IMR-90 (cell line): ENCODE measurements around the gene ATP5ME. TPM values are rescaled to one million over a fixed set of nuclear protein-coding genes. Genes with fewer than 3 reads are reported as not detected.
A peak's percentile ranks its signal among the peaks of the same experiment; 100 is the strongest.

Source experiments
- ATAC-seq: fragments of 200-7000 bp; cut with Tn5 transposase; 2 replicates; pipeline ENCODE4 v1.9.1; 2020; ENCODE audit warnings: low read depth, mild to moderate bottlenecking, moderate library complexity
- BruUV-seq: library from RNA; stranded (reverse); fragments of 400-500 nt; replicated peaks from 2 replicates; lab custom pipeline; 2021; lab: Mats Ljungman, UMichigan
- CTCF ChIA-PET: fragments of 300-600 bp; formaldehyde crosslinking; extraction: SDS; loops from one replicate; lab custom pipeline; 2021; ENCODE audit warnings: antibody characterized with exemption; lab: Yijun Ruan, JAX
- POLR2A ChIA-PET: fragments of 300-600 bp; sonication (Branson Sonifier 250); formaldehyde crosslinking; loops from one replicate; lab custom pipeline; 2022; ENCODE audit warnings: antibody characterized with exemption; ENCODE audit not compliant: unreplicated experiment; lab: Charles Lee
- DNase-seq: peaks from one replicate; pipeline ENCODE4 v3.0.0; 2013
- H2AFZ ChIP-seq: replicated peaks from 2 replicates; pipeline ENCODE3; 2013; ENCODE audit warnings: low read length, mild to moderate bottlenecking; ENCODE audit not compliant: poor library complexity
- H2AK5ac ChIP-seq: 2 replicates; pipeline ENCODE4 v1.6.1; 2013; ENCODE audit warnings: low read depth, low read length, inconsistent platforms
- H2AK9ac ChIP-seq: replicated peaks from 2 replicates; pipeline ENCODE3; 2013; ENCODE audit warnings: mild to moderate bottlenecking, low read depth, low read length, moderate library complexity; ENCODE audit not compliant: poor library complexity
- H2BK120ac ChIP-seq: 2 replicates; pipeline ENCODE4 v1.6.1; 2013; ENCODE audit warnings: low read depth, low read length, inconsistent platforms
- H2BK15ac ChIP-seq: 3 replicates; pipeline ENCODE4 v1.6.1; 2013; ENCODE audit warnings: low read depth, low read length, inconsistent platforms
- H2BK20ac ChIP-seq: 2 replicates; pipeline ENCODE4 v1.6.1; 2013; ENCODE audit warnings: low read depth, mild to moderate bottlenecking, inconsistent platforms, low read length, moderate library complexity
- H2BK5ac ChIP-seq: 2 replicates; pipeline ENCODE4 v1.6.1; 2013; ENCODE audit warnings: mild to moderate bottlenecking, low read depth, low read length, inconsistent platforms; ENCODE audit not compliant: poor library complexity, severe bottlenecking
- H3K14ac ChIP-seq: replicated peaks from 2 replicates; pipeline ENCODE4 v1.6.1; 2013; ENCODE audit warnings: low read depth, low read length, inconsistent platforms
- H3K18ac ChIP-seq: 2 replicates; pipeline ENCODE4 v1.6.1; 2013; ENCODE audit warnings: low read depth, low read length, control low read depth
- H3K23ac ChIP-seq: 2 replicates; pipeline ENCODE4 v1.6.1; 2013; ENCODE audit warnings: low read depth, low read length, inconsistent platforms
- H3K27ac ChIP-seq: 2 replicates; pipeline ENCODE4 v1.5.1; 2013; ENCODE audit warnings: mild to moderate bottlenecking, control low read depth, low read length; ENCODE audit not compliant: insufficient read depth
- H3K27me3 ChIP-seq: 2 replicates; pipeline ENCODE4 v1.6.1; 2013; ENCODE audit warnings: low read length; ENCODE audit not compliant: control insufficient read depth, insufficient read depth
- H3K36me3 ChIP-seq: 2 replicates; pipeline ENCODE4 v1.6.1; 2013; ENCODE audit warnings: low read length, mixed read lengths; ENCODE audit not compliant: control insufficient read depth, insufficient read depth
- H3K4ac ChIP-seq: 2 replicates; pipeline ENCODE4 v1.6.1; 2013; ENCODE audit warnings: low read depth, low read length, inconsistent platforms
- H3K4me1 ChIP-seq: 2 replicates; pipeline ENCODE4 v1.6.1; 2013; ENCODE audit warnings: low read length, mixed read lengths; ENCODE audit not compliant: control insufficient read depth, insufficient read depth
- H3K4me2 ChIP-seq: 2 replicates; pipeline ENCODE4 v1.6.1; 2013; ENCODE audit warnings: low read depth, mild to moderate bottlenecking, control low read depth, low read length, moderate library complexity
- H3K4me3 ChIP-seq: 2 replicates; pipeline ENCODE4 v1.5.1; 2013; ENCODE audit warnings: low read depth, mild to moderate bottlenecking, control low read depth, low read length, moderate library complexity; ENCODE audit not compliant: insufficient read depth
- H3K56ac ChIP-seq: 2 replicates; pipeline ENCODE4 v1.6.1; 2013; ENCODE audit warnings: low read length, inconsistent platforms; ENCODE audit not compliant: insufficient read depth; ENCODE audit errors: extremely low read depth
- H3K79me1 ChIP-seq, 2 experiments: 2 replicates each; pipeline ENCODE4 v1.6.1; 2013; ENCODE audit warnings: low read length in 2 of 2, inconsistent platforms in 1 of 2, low read depth in 1 of 2
- H3K9ac ChIP-seq: 2 replicates; pipeline ENCODE4 v1.6.1; 2013; ENCODE audit warnings: low read depth, low read length, control low read depth
- H3K9me1 ChIP-seq: 2 replicates; pipeline ENCODE4 v1.6.1; 2013; ENCODE audit warnings: low read length, inconsistent platforms; ENCODE audit not compliant: insufficient read depth
- H3K9me3 ChIP-seq: 2 replicates; pipeline ENCODE4 v1.6.1; 2013; ENCODE audit warnings: low read length; ENCODE audit not compliant: control insufficient read depth, insufficient read depth
- H4K20me1 ChIP-seq: 2 replicates; pipeline ENCODE4 v1.6.1; 2013; ENCODE audit warnings: low read length, inconsistent platforms; ENCODE audit not compliant: insufficient read depth
- H4K5ac ChIP-seq: 2 replicates; pipeline ENCODE4 v1.6.1; 2013; ENCODE audit warnings: mild to moderate bottlenecking, low read depth, low read length, control low read depth
- H4K8ac ChIP-seq, 2 experiments: 2 replicates each; pipeline ENCODE4 v1.6.1; 2013; ENCODE audit warnings: low read depth in 2 of 2, low read length in 2 of 2, control low read depth in 1 of 2, inconsistent platforms in 1 of 2
- H4K91ac ChIP-seq: 2 replicates; pipeline ENCODE4 v1.6.1; 2013; ENCODE audit warnings: low read depth, low read length, inconsistent platforms; ENCODE audit not compliant: insufficient read depth
- WGBS, 2 experiments: methylation state at CpG; one replicate each; pipeline versions ENCODE4 v1.1.5 to v1.1.7; 2013; ENCODE audit warnings: missing lambda C conversion rate in 2 of 2; ENCODE audit not compliant: insufficient read length in 1 of 2; ENCODE audit errors: extremely low coverage in 2 of 2; 5-methylcytosine and 5-hydroxymethylcytosine counted together
- dilution Hi-C: fragments of 300-500 bp; cut with HindIII; formaldehyde crosslinking; loops from one replicate; pipeline ENCODE4 v1.14.3; 2018; ENCODE audit warnings: low sequenced_read_pairs; ENCODE audit not compliant: unreplicated experiment
- in situ Hi-C: fragments of 300-500 bp; cut with MboI; formaldehyde crosslinking; loops from 3 replicates; pipeline ENCODE4 v1.14.3; 2019; ENCODE audit warnings: low sequenced_read_pairs, inconsistent platforms, mixed read lengths
- intact Hi-C: fragments of 100-400 bp; cut with micrococcal nuclease; formaldehyde crosslinking; loops from 2 replicates; pipeline ENCODE4 v1.10.0; 2022
- polyA plus RNA-seq, 3 experiments: library from polyadenylated mRNA; depleted of rRNA; stranded (reverse); fragments of >200 nt; gene quantifications; 2 replicates each; pipeline ENCODE4 v1.2.3, GENCODE V29; 2012; ENCODE audit warnings: low replicate concordance in 1 of 3
- total RNA-seq: library from RNA; depleted of rRNA; stranded (reverse); fragments of >200 nt; gene quantifications from 2 replicates; pipeline ENCODE4 v1.2.3, GENCODE V29; 2012
- TF ChIP-seq, protein P1 (sequence below): fragments of 150-350 bp; IDR thresholded peaks from 2 replicates; pipeline ENCODE4 v1.6.1; 2016; ENCODE audit warnings: low read depth, mild to moderate bottlenecking, low read length, moderate library complexity, borderline replicate concordance

The ATP5ME gene
- total and polyA plus RNA-seq, 2 of the 4 experiments (the other 2 are of a cell fraction) = 39.3 to 603 TPM

DNA sequence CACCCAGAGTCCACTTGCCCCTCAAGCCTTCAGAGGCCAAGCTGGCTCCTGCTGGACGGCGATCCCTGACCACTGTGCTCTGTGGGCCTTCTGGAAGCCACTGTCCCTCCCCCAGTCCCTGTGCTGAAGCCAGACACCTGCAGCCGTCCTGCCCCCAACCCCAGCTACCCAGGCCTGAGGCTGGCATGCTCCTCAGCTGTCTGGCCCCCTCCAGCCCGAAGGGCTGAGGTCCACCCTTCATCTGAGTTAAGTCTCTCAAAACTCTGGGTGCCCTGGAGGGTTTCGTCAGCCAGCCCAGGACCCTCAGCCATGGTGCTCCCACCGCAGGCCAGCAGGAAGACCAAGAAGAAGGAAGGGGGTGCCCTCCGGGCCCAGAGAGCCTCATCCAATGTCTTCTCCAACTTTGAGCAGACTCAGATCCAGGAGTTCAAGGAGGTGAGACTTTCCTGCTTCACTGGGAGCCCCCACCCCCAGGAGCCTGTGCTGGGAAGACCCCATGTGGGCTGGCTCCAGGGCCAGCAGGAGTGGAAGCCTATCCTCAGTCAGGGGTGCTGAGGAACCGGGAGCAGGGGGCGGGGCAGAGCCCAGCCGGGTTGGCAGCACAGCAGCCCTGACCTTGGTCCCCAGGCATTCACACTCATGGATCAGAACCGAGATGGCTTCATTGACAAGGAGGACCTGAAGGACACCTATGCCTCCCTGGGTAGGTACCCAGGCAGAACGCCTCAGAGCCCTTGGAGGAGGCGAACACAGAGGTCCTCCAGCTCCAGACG lies 4.4 kb upstream of the ATP5ME start:
- TF ChIP-seq, protein P1, sequence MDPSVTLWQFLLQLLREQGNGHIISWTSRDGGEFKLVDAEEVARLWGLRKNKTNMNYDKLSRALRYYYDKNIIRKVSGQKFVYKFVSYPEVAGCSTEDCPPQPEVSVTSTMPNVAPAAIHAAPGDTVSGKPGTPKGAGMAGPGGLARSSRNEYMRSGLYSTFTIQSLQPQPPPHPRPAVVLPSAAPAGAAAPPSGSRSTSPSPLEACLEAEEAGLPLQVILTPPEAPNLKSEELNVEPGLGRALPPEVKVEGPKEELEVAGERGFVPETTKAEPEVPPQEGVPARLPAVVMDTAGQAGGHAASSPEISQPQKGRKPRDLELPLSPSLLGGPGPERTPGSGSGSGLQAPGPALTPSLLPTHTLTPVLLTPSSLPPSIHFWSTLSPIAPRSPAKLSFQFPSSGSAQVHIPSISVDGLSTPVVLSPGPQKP = no peak
- Histone ChIP-seq H3K36me3 (no peaks in the 10 kb centered on the region), H4K8ac (no peak overlapping the region), H2BK20ac (no peak overlapping the region), H2BK120ac (no peak overlapping the region), H3K23ac (no peak overlapping the region), H2AK5ac (no peak overlapping the region), H4K91ac (no peak overlapping the region), H2AK9ac (peak overlapping the region; percentile 42), H2BK15ac (no peak overlapping the region), H3K27me3 (no peaks in the 10 kb centered on the region), H3K79me1 (peaks cover 11 to 17% of the 10 kb centered on the region in 2 experiments; a peak in 3 of 4 replicates), H3K4me3 (no peak overlapping the region), H3K4me1 (peaks cover 8% of the 10 kb centered on the region), H3K9ac (no peak overlapping the region), H3K4ac (no peak overlapping the region), H4K5ac (no peak overlapping the region), H3K14ac (no peak overlapping the region), H3K18ac (no peak overlapping the region), H4K20me1 (no peaks in the 10 kb centered on the region), H3K56ac (no peak overlapping the region), H3K9me1 (peaks cover 4% of the 10 kb centered on the region; the same call in 1 of the 2 replicates), H3K27ac (no peak overlapping the region), H3K9me3 (no peaks in the 10 kb centered on the region), H3K4me2 (no peak overlapping the region), H2BK5ac (no peak overlapping the region), H2AFZ (no peak overlapping the region)
- ATAC-seq = no peak
- no peak for DNase-seq
- 89% methylated on average over 4 of the region's 14 CpGs; no CpG with 5 or more reads in 1 of the 2 experiments for WGBS, 2 experiments
- ChIA-PET CTCF (no interaction called here), POLR2A (no interaction called here)
- intact Hi-C loops = loop anchor here (10.0 kb wide), 1 partner anchor 344 kb away; the partner anchor contains the start of gene ZNF141
- dilution Hi-C loops = no loop called here
- in situ Hi-C loops = no loop called here
- BruUV-seq = no TSS peak
